K562 (cell line): ENCODE measurements around the gene MAP2K4.

ENCODE experiments used
- CTCF ChIP-seq, 3 experiments: IDR thresholded peaks in 2 of 3; conservative IDR thresholded peaks in 1 of 3; 2 replicates each; pipeline ENCODE4 v1.5.1; 2011 to 2012; ENCODE audit warnings: low read length in 3 of 3, mild to moderate bottlenecking in 3 of 3, control low read depth in 2 of 3, improper control_type of control experiment in 1 of 3, inconsistent platforms in 1 of 3, low read depth in 1 of 3, mixed read lengths in 1 of 3, moderate library complexity in 1 of 3; ENCODE audit not compliant: insufficient read depth in 2 of 3
- FIP1L1 ChIP-seq: fragments of 200-400 bp; formaldehyde crosslinking; IDR thresholded peaks from 2 replicates; pipeline ENCODE4 v1.6.1; 2018; ENCODE audit warnings: mild to moderate bottlenecking, low read depth, low read length; ENCODE audit not compliant: poor library complexity, severe bottlenecking
- HCFC1 ChIP-seq: IDR thresholded peaks from 2 replicates; pipeline ENCODE4 v1.6.1; 2012; ENCODE audit warnings: low read depth, low read length, improper control_type of control experiment
- NFIC ChIP-seq: fragments of 450-650 bp; IDR thresholded peaks from 2 replicates; pipeline ENCODE4 v1.6.1; 2017; ENCODE audit warnings: mild to moderate bottlenecking, inconsistent platforms
- SMC3 ChIP-seq: conservative IDR thresholded peaks from 2 replicates; pipeline ENCODE4 v1.6.1; 2011; ENCODE audit warnings: low read depth, low read length, improper control_type of control experiment; ENCODE audit not compliant: insufficient read depth
- YY1 ChIP-seq, 3 experiments: IDR thresholded peaks; 2 replicates each; pipeline ENCODE4 v1.6.1; 2011; ENCODE audit warnings: low read length in 2 of 3, mild to moderate bottlenecking in 2 of 3, moderate library complexity in 2 of 3, borderline replicate concordance in 1 of 3, control low read depth in 1 of 3, low read depth in 1 of 3; ENCODE audit not compliant: insufficient read depth in 3 of 3, insufficient replicate concordance in 2 of 3, control insufficient read depth in 1 of 3, insufficient read length in 1 of 3; ENCODE audit errors: extremely low read depth in 1 of 3

- TF ChIP-seq CTCF (IDR thresholded peaks at IDR 0.05 in 2 of 3, conservative IDR thresholded peaks at IDR 0.05 in 1 of 3; ENCODE audit: insufficient read depth in 2 of 3, low read depth in 1 of 3, low read length in 3 of 3) (no peak), YY1 (IDR thresholded peaks at IDR 0.05; ENCODE audit: borderline replicate concordance in 1 of 3, control insufficient read depth in 1 of 3, extremely low read depth in 1 of 3, insufficient read depth in 3 of 3, insufficient read length in 1 of 3, insufficient replicate concordance in 2 of 3, low read depth in 1 of 3, low read length in 2 of 3) (no peak), NFIC (no peak), SMC3 (no peak), HCFC1 (no peak), FIP1L1 (no peak)
Measured at GRCh38 chr17:11997972-11998233, 22.8 kb upstream of the MAP2K4 start.
